A549 (cell line): ENCODE data around the gene SMAD6. TPM values are rescaled to one million over a fixed set of nuclear protein-coding genes. Genes with fewer than 3 reads are reported as not detected.

Experiments used
- ATAC-seq, 2 experiments: fragments of 200-7000 bp in 1 of 2; fragments of >200 bp in 1 of 2; cut with Nextera tagmentation in 1 of 2; cut with Tn5 transposase in 1 of 2; 3 replicates each; pipeline versions ENCODE4 v1.8.0 to v1.9.1; 2018 to 2020; ENCODE audit warnings: mild to moderate bottlenecking in 1 of 2, moderate library complexity in 1 of 2
- CTCF ChIA-PET: fragments of 300-600 bp; sonication (Branson Sonifier 250); formaldehyde crosslinking; extraction: SDS; loops from one replicate; lab custom pipeline; 2021; ENCODE audit warnings: antibody characterized with exemption, inconsistent platforms; lab: Yijun Ruan, JAX
- POLR2A ChIA-PET: fragments of 350-600 bp; formaldehyde crosslinking; extraction: SDS; loops from one replicate; lab custom pipeline; 2021; ENCODE audit warnings: antibody characterized with exemption, inconsistent platforms; lab: Yijun Ruan, JAX
- DNase-seq, 2 experiments: peaks; one replicate each; pipeline versions ENCODE4 v3.0.0 to v3.0.0-alpha.2; 2011 to 2016; ENCODE audit warnings: low read depth in 1 of 2, low spot score in 1 of 2
- FAIRE-seq: peaks from 2 replicates; lab custom pipeline; 2011; peaks lifted over from hg19 to GRCh38; lab: Jason Lieb, UNC
- H3K27ac ChIP-seq, 2 experiments: fragments of >200 bp; sonication (Bioruptor Twin); formaldehyde crosslinking; 3 replicates each; pipeline ENCODE4 v1.5.1; 2016 to 2017
- H3K4me1 ChIP-seq: fragments of >200 bp; sonication (Bioruptor Twin); formaldehyde crosslinking; 3 replicates; pipeline ENCODE4 v1.6.1; 2016
- H3K4me2 ChIP-seq: fragments of >200 bp; sonication (Bioruptor Twin); formaldehyde crosslinking; 3 replicates; pipeline ENCODE4 v1.6.1; 2016
- H3K4me3 ChIP-seq: fragments of >200 bp; sonication (Bioruptor Twin); formaldehyde crosslinking; 3 replicates; pipeline ENCODE4 v1.5.1; 2016
- H3K9me3 ChIP-seq: fragments of >200 bp; sonication (Bioruptor Twin); formaldehyde crosslinking; 3 replicates; pipeline ENCODE4 v1.6.1; 2016
- CBX8 ChIP-seq: fragments of 200-600 bp; sonication (generic); IDR thresholded peaks from 2 replicates; pipeline ENCODE4 v1.6.1; 2016
- CHD4 ChIP-seq: fragments of 200-600 bp; sonication (generic); IDR thresholded peaks from 2 replicates; pipeline ENCODE4 v1.6.1; 2016; ENCODE audit warnings: antibody characterized with exemption, mild to moderate bottlenecking, borderline replicate concordance
- EHF ChIP-seq: fragments of 250-450 bp; sonication (Bioruptor Pico); IDR thresholded peaks from 2 replicates; pipeline ENCODE4 v1.5.0; 2020; ENCODE audit warnings: mild to moderate bottlenecking
- EHMT2 ChIP-seq: fragments of 200-600 bp; sonication (generic); IDR thresholded peaks from 2 replicates; pipeline ENCODE4 v1.6.1; 2016; ENCODE audit warnings: antibody characterized with exemption, low read depth, mild to moderate bottlenecking, moderate library complexity
- FOSB ChIP-seq: fragments of 250-450 bp; sonication (Bioruptor Pico); IDR thresholded peaks from 2 replicates; pipeline ENCODE4 v1.5.0; 2020; ENCODE audit warnings: mild to moderate bottlenecking, moderate library complexity
- FOSL2 ChIP-seq, 2 experiments: fragments of 450-650 bp in 1 of 2; fragments of >200 bp in 1 of 2; sonication (Bioruptor Twin) in 1 of 2; formaldehyde crosslinking; IDR thresholded peaks; 2 replicates each; pipeline versions ENCODE4 v1.5.0 to v1.6.1; 2016 to 2020; ENCODE audit warnings: mild to moderate bottlenecking in 1 of 2, moderate library complexity in 1 of 2
- FOXS1 ChIP-seq: fragments of 250-450 bp; sonication (Bioruptor Pico); IDR thresholded peaks from 2 replicates; pipeline ENCODE4 v1.5.0; 2020; ENCODE audit warnings: mild to moderate bottlenecking, moderate library complexity
- HDAC2 ChIP-seq: fragments of 200-600 bp; sonication (generic); IDR thresholded peaks from 2 replicates; pipeline ENCODE4 v1.6.1; 2016
- HOXB13 ChIP-seq: fragments of 250-450 bp; sonication (Bioruptor Pico); IDR thresholded peaks from 2 replicates; pipeline ENCODE4 v1.5.0; 2020; ENCODE audit warnings: low read depth, mild to moderate bottlenecking, moderate library complexity
- KDM1A ChIP-seq: fragments of 200-600 bp; sonication (generic); IDR thresholded peaks from 2 replicates; pipeline ENCODE4 v1.6.1; 2016; ENCODE audit warnings: low read depth, mild to moderate bottlenecking
- KDM5A ChIP-seq: fragments of 200-600 bp; sonication (generic); IDR thresholded peaks from 2 replicates; pipeline ENCODE4 v1.6.1; 2016; ENCODE audit warnings: antibody characterized with exemption, mild to moderate bottlenecking
- MAZ ChIP-seq: fragments of 150-350 bp; IDR thresholded peaks from 2 replicates; pipeline ENCODE4 v1.6.1; 2014; ENCODE audit warnings: antibody characterized with exemption, low read depth, low read length, borderline replicate concordance
- MYC ChIP-seq: IDR thresholded peaks from 2 replicates; pipeline ENCODE4 v1.6.1; 2012; ENCODE audit warnings: mild to moderate bottlenecking, inconsistent platforms, low read length, improper control_type of control experiment, borderline replicate concordance
- NR3C1 ChIP-seq: fragments of >200 bp; sonication (Bioruptor Twin); formaldehyde crosslinking; IDR thresholded peaks from 3 replicates; pipeline ENCODE4 v1.6.1; 2017
- PHF8 ChIP-seq: fragments of 200-600 bp; sonication (generic); IDR thresholded peaks from 2 replicates; pipeline ENCODE4 v1.6.1; 2016; ENCODE audit warnings: low read depth, mild to moderate bottlenecking, antibody characterized with exemption, moderate library complexity, borderline replicate concordance
- RAD21 ChIP-seq, 2 experiments: fragments of >200 bp in 1 of 2; sonication (Bioruptor Twin) in 1 of 2; formaldehyde crosslinking in 1 of 2; IDR thresholded peaks in 1 of 2; conservative IDR thresholded peaks in 1 of 2; 2 replicates in 1 of 2; 3 replicates in 1 of 2; pipeline ENCODE4 v1.6.1; 2012 to 2018; ENCODE audit warnings: inconsistent platforms in 1 of 2
- RARB ChIP-seq: fragments of 250-450 bp; sonication (Bioruptor Pico); IDR thresholded peaks from 2 replicates; pipeline ENCODE4 v1.8.0; 2021; ENCODE audit warnings: mild to moderate bottlenecking, moderate library complexity
- RCOR1 ChIP-seq: fragments of 150-350 bp; IDR thresholded peaks from 2 replicates; pipeline ENCODE4 v1.6.1; 2014; ENCODE audit warnings: antibody characterized with exemption, low read length, low read depth
- RFX5 ChIP-seq: fragments of 450-650 bp; IDR thresholded peaks from 2 replicates; pipeline ENCODE4 v1.7.1; 2014; ENCODE audit warnings: antibody characterized with exemption, mild to moderate bottlenecking, moderate library complexity
- TFCP2L1 ChIP-seq: fragments of 250-450 bp; sonication (Bioruptor Pico); IDR thresholded peaks from 2 replicates; pipeline ENCODE4 v1.5.0; 2021; ENCODE audit warnings: mild to moderate bottlenecking
- ZFP36 ChIP-seq: fragments of 450-650 bp; IDR thresholded peaks from 2 replicates; pipeline ENCODE4 v1.6.1; 2014; ENCODE audit warnings: borderline replicate concordance; ENCODE audit not compliant: partially characterized antibody
- ZNF302 ChIP-seq: fragments of 250-450 bp; sonication (Bioruptor Pico); IDR thresholded peaks from 2 replicates; pipeline ENCODE4 v1.9.0; 2021; ENCODE audit warnings: inconsistent platforms, mild to moderate bottlenecking, moderate library complexity
- WGBS: methylation state at CpG from one replicate; pipeline ENCODE4 v1.1.6; 2017; ENCODE audit errors: missing lambda C conversion rate; 5-methylcytosine and 5-hydroxymethylcytosine counted together
- polyA plus RNA-seq, 4 experiments: library from polyadenylated mRNA; depleted of rRNA in 3 of 4; stranded (reverse); fragments of >200 nt; fragmentation: RNase III in 1 of 4; extraction: RNeasy Plus Mini Kit Qiagen cat#74134 plus additional on column Dnase treatment in 1 of 4; gene quantifications; 2 replicates in 3 of 4; 3 replicates in 1 of 4; pipeline ENCODE4 v1.2.3, GENCODE V29; 2011 to 2017
- TF ChIP-seq, protein P1 (sequence below): IDR thresholded peaks from 2 replicates; pipeline ENCODE4 v1.6.1; 2012; ENCODE audit warnings: low read depth, borderline replicate concordance
- TF ChIP-seq, protein P2 (sequence below): fragments of 250-450 bp; sonication (Bioruptor Pico); IDR thresholded peaks from 2 replicates; pipeline ENCODE4 v1.5.0; 2021; ENCODE audit warnings: mild to moderate bottlenecking, moderate library complexity, borderline replicate concordance
- TF ChIP-seq, protein P3 (sequence below): fragments of 250-450 bp; sonication (Bioruptor Pico); IDR thresholded peaks from 2 replicates; pipeline ENCODE4 v1.5.0; 2020; ENCODE audit warnings: low read depth, mild to moderate bottlenecking, moderate library complexity

Gene SMAD6
- polyA plus RNA-seq, 2 of the 4 experiments (the other 2 are of a cell fraction) = 9.6 to 46.6 TPM

DNA sequence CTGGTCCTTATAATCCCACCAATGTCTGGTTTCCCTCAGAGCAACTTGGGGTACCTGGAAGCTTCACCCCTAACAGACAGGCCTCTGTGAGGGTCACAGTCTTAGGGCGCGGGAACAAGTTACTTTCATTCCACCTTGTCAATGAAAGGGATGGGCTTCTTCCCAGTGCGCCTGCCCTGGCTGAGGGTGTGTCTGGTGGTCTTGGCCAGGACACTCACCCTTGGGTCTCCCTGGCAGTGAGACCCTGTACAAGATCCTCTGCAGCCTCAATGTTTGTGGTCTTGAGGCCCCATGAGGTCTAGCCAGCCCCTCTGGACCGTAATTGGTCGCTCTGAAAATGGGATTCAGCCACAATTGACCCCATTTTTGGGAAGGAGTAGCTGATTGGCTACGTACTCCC is 40.2 kb downstream of the SMAD6 start:
- H3K4me2 ChIP-seq = no peak overlapping the region
- WGBS = 93% methylated on average over 6 of the region's 6 CpGs
- TF ChIP-seq KDM5A (no peak), PHF8 (no peak), NR3C1 (no peak), EHF (no peak), EHMT2 (no peak), TFCP2L1 (no peak), RFX5 (no peak), RCOR1 (no peak), CBX8 (no peak), MYC (no peak), FOSL2 (IDR thresholded peaks at IDR 0.05) (no peak), FOSL2 (CRISPR knock-in tag; IDR thresholded peaks at IDR 0.05) (no peak), HOXB13 (CRISPR knock-in tag) (no peak), ZFP36 (no peak), FOXS1 (CRISPR knock-in tag) (no peak), MAZ (no peak), FOSB (no peak), ZNF302 (no peak)
- TF ChIP-seq, protein P1, sequence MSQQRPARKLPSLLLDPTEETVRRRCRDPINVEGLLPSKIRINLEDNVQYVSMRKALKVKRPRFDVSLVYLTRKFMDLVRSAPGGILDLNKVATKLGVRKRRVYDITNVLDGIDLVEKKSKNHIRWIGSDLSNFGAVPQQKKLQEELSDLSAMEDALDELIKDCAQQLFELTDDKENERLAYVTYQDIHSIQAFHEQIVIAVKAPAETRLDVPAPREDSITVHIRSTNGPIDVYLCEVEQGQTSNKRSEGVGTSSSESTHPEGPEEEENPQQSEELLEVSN = no peak
- TF ChIP-seq, protein P2, sequence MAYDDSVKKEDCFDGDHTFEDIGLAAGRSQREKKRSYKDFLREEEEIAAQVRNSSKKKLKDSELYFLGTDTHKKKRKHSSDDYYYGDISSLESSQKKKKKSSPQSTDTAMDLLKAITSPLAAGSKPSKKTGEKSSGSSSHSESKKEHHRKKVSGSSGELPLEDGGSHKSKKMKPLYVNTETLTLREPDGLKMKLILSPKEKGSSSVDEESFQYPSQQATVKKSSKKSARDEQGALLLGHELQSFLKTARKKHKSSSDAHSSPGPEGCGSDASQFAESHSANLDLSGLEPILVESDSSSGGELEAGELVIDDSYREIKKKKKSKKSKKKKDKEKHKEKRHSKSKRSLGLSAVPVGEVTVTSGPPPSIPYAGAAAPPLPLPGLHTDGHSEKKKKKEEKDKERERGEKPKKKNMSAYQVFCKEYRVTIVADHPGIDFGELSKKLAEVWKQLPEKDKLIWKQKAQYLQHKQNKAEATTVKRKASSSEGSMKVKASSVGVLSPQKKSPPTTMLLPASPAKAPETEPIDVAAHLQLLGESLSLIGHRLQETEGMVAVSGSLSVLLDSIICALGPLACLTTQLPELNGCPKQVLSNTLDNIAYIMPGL = no peak
- TF ChIP-seq, protein P3, sequence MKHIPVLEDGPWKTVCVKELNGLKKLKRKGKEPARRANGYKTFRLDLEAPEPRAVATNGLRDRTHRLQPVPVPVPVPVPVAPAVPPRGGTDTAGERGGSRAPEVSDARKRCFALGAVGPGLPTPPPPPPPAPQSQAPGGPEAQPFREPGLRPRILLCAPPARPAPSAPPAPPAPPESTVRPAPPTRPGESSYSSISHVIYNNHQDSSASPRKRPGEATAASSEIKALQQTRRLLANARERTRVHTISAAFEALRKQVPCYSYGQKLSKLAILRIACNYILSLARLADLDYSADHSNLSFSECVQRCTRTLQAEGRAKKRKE (CRISPR knock-in tag) = no peak
- H3K4me1 ChIP-seq = peaks cover 42% of the 10 kb centered on the region
- no peak for FAIRE-seq
- peak overlapping the region in 1 of 2 experiments; percentile 33; a peak in 1 of 6 replicates for H3K27ac ChIP-seq
- ATAC-seq = no peak
- no peak for DNase-seq
- no peaks in the 10 kb centered on the region for H3K9me3 ChIP-seq
- no peak overlapping the region for H3K4me3 ChIP-seq
- ChIA-PET POLR2A (no interaction called here), CTCF (interaction anchor here (1.0 to 42.9 kb wide), 9 partner anchors 13 to 109 kb away, joined by 3 to 779 read pairs (median 5); partner anchors contain the start of gene SMAD6)

DNA sequence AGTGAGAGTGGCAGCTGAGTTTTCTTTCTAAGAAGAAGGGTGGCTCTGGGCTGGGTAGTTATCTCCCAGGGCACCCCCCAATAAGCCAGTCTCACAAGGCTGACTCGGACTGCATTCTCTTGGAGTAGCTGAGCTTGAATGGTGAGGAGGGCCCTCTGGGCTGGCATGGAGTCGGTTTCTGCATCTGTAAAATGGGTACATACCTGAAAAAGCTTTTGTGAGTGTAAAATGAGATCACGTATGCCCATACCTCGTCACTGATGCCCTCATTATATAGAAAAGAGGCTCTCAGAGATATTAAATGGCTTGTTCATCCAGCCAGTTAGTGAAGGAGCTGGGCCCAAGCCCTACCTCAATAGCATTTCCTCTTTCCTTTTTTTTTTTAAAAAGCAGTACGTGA is 41.2 kb downstream of the SMAD6 start:
- 91% methylated on average over 5 of the region's 5 CpGs for WGBS
- Histone ChIP-seq H3K9me3 (no peaks in the 10 kb centered on the region), H3K27ac (peak overlapping the region in 1 of 2 experiments; percentile 33; a peak in 1 of 6 replicates), H3K4me1 (peaks cover 51% of the 10 kb centered on the region), H3K4me3 (no peak overlapping the region), H3K4me2 (no peak overlapping the region)
- CTCF ChIA-PET = interaction anchor here (1.3 to 42.9 kb wide), 8 partner anchors 12 to 38 kb away, joined by 4 to 779 read pairs (median 5); partner anchors contain the start of gene SMAD6
- FAIRE-seq = no peak
- ATAC-seq = no peak
- POLR2A ChIA-PET = interaction anchor here (0.6 kb wide), 1 partner anchor 29 kb away, joined by 3 read pairs; no protein-coding TSS in a partner anchor
- TF ChIP-seq PHF8 (no peak), RAD21 (conservative IDR thresholded peaks at IDR 0.05 in 1 of 2, IDR thresholded peaks at IDR 0.05 in 1 of 2) (no peak), KDM1A (peak; percentile 95), CBX8 (no peak), RARB (CRISPR knock-in tag) (no peak), HDAC2 (peak; percentile 87), CHD4 (peak; percentile 60; the same call in 1 of the 2 replicates), ZNF302 (no peak)
- no peak for DNase-seq
